IMR-90 (cell line): Measurements from ENCODE around the gene NOP9. TPM values are rescaled to one million over a fixed set of nuclear protein-coding genes. Genes with fewer than 3 reads are reported as not detected.

Experiments
- ATAC-seq: fragments of 200-7000 bp; cut with Tn5 transposase; 2 replicates; pipeline ENCODE4 v1.9.1; 2020; ENCODE audit warnings: low read depth, mild to moderate bottlenecking, moderate library complexity
- BruUV-seq: library from RNA; stranded (reverse); fragments of 400-500 nt; replicated peaks from 2 replicates; lab custom pipeline; 2021; lab: Mats Ljungman, UMichigan
- CTCF ChIA-PET: fragments of 300-600 bp; formaldehyde crosslinking; extraction: SDS; loops from one replicate; lab custom pipeline; 2021; ENCODE audit warnings: antibody characterized with exemption; lab: Yijun Ruan, JAX
- POLR2A ChIA-PET: fragments of 300-600 bp; sonication (Branson Sonifier 250); formaldehyde crosslinking; loops from one replicate; lab custom pipeline; 2022; ENCODE audit warnings: antibody characterized with exemption; ENCODE audit not compliant: unreplicated experiment; lab: Charles Lee
- DNase-seq: peaks from one replicate; pipeline ENCODE4 v3.0.0; 2013
- H2AFZ ChIP-seq: replicated peaks from 2 replicates; pipeline ENCODE3; 2013; ENCODE audit warnings: low read length, mild to moderate bottlenecking; ENCODE audit not compliant: poor library complexity
- H2AK5ac ChIP-seq: 2 replicates; pipeline ENCODE4 v1.6.1; 2013; ENCODE audit warnings: low read depth, low read length, inconsistent platforms
- H2AK9ac ChIP-seq: replicated peaks from 2 replicates; pipeline ENCODE3; 2013; ENCODE audit warnings: mild to moderate bottlenecking, low read depth, low read length, moderate library complexity; ENCODE audit not compliant: poor library complexity
- H2BK120ac ChIP-seq: 2 replicates; pipeline ENCODE4 v1.6.1; 2013; ENCODE audit warnings: low read depth, low read length, inconsistent platforms
- H2BK15ac ChIP-seq: 3 replicates; pipeline ENCODE4 v1.6.1; 2013; ENCODE audit warnings: low read depth, low read length, inconsistent platforms
- H2BK20ac ChIP-seq: 2 replicates; pipeline ENCODE4 v1.6.1; 2013; ENCODE audit warnings: low read depth, mild to moderate bottlenecking, inconsistent platforms, low read length, moderate library complexity
- H2BK5ac ChIP-seq: 2 replicates; pipeline ENCODE4 v1.6.1; 2013; ENCODE audit warnings: mild to moderate bottlenecking, low read depth, low read length, inconsistent platforms; ENCODE audit not compliant: poor library complexity, severe bottlenecking
- H3K14ac ChIP-seq: replicated peaks from 2 replicates; pipeline ENCODE4 v1.6.1; 2013; ENCODE audit warnings: low read depth, low read length, inconsistent platforms
- H3K18ac ChIP-seq: 2 replicates; pipeline ENCODE4 v1.6.1; 2013; ENCODE audit warnings: low read depth, low read length, control low read depth
- H3K23ac ChIP-seq: 2 replicates; pipeline ENCODE4 v1.6.1; 2013; ENCODE audit warnings: low read depth, low read length, inconsistent platforms
- H3K27ac ChIP-seq: 2 replicates; pipeline ENCODE4 v1.5.1; 2013; ENCODE audit warnings: mild to moderate bottlenecking, control low read depth, low read length; ENCODE audit not compliant: insufficient read depth
- H3K27me3 ChIP-seq: 2 replicates; pipeline ENCODE4 v1.6.1; 2013; ENCODE audit warnings: low read length; ENCODE audit not compliant: control insufficient read depth, insufficient read depth
- H3K36me3 ChIP-seq: 2 replicates; pipeline ENCODE4 v1.6.1; 2013; ENCODE audit warnings: low read length, mixed read lengths; ENCODE audit not compliant: control insufficient read depth, insufficient read depth
- H3K4ac ChIP-seq: 2 replicates; pipeline ENCODE4 v1.6.1; 2013; ENCODE audit warnings: low read depth, low read length, inconsistent platforms
- H3K4me1 ChIP-seq: 2 replicates; pipeline ENCODE4 v1.6.1; 2013; ENCODE audit warnings: low read length, mixed read lengths; ENCODE audit not compliant: control insufficient read depth, insufficient read depth
- H3K4me2 ChIP-seq: 2 replicates; pipeline ENCODE4 v1.6.1; 2013; ENCODE audit warnings: low read depth, mild to moderate bottlenecking, control low read depth, low read length, moderate library complexity
- H3K4me3 ChIP-seq: 2 replicates; pipeline ENCODE4 v1.5.1; 2013; ENCODE audit warnings: low read depth, mild to moderate bottlenecking, control low read depth, low read length, moderate library complexity; ENCODE audit not compliant: insufficient read depth
- H3K56ac ChIP-seq: 2 replicates; pipeline ENCODE4 v1.6.1; 2013; ENCODE audit warnings: low read length, inconsistent platforms; ENCODE audit not compliant: insufficient read depth; ENCODE audit errors: extremely low read depth
- H3K79me1 ChIP-seq, 2 experiments: 2 replicates each; pipeline ENCODE4 v1.6.1; 2013; ENCODE audit warnings: low read length in 2 of 2, inconsistent platforms in 1 of 2, low read depth in 1 of 2
- H3K9ac ChIP-seq: 2 replicates; pipeline ENCODE4 v1.6.1; 2013; ENCODE audit warnings: low read depth, low read length, control low read depth
- H3K9me1 ChIP-seq: 2 replicates; pipeline ENCODE4 v1.6.1; 2013; ENCODE audit warnings: low read length, inconsistent platforms; ENCODE audit not compliant: insufficient read depth
- H3K9me3 ChIP-seq: 2 replicates; pipeline ENCODE4 v1.6.1; 2013; ENCODE audit warnings: low read length; ENCODE audit not compliant: control insufficient read depth, insufficient read depth
- H4K20me1 ChIP-seq: 2 replicates; pipeline ENCODE4 v1.6.1; 2013; ENCODE audit warnings: low read length, inconsistent platforms; ENCODE audit not compliant: insufficient read depth
- H4K5ac ChIP-seq: 2 replicates; pipeline ENCODE4 v1.6.1; 2013; ENCODE audit warnings: mild to moderate bottlenecking, low read depth, low read length, control low read depth
- H4K8ac ChIP-seq, 2 experiments: 2 replicates each; pipeline ENCODE4 v1.6.1; 2013; ENCODE audit warnings: low read depth in 2 of 2, low read length in 2 of 2, control low read depth in 1 of 2, inconsistent platforms in 1 of 2
- H4K91ac ChIP-seq: 2 replicates; pipeline ENCODE4 v1.6.1; 2013; ENCODE audit warnings: low read depth, low read length, inconsistent platforms; ENCODE audit not compliant: insufficient read depth
- CEBPB ChIP-seq: IDR thresholded peaks from 2 replicates; pipeline ENCODE4 v1.6.1; 2012; ENCODE audit warnings: low read depth, low read length, improper control_type of control experiment
- CHD1 ChIP-seq: IDR thresholded peaks from 2 replicates; pipeline ENCODE4 v1.6.1; 2012; ENCODE audit warnings: low read depth, low read length, improper control_type of control experiment
- FOS ChIP-seq: fragments of 150-350 bp; IDR thresholded peaks from 2 replicates; pipeline ENCODE4 v1.6.1; 2016; ENCODE audit warnings: low read depth, low read length
- MAFK ChIP-seq: IDR thresholded peaks from 2 replicates; pipeline ENCODE4 v1.6.1; 2012; ENCODE audit warnings: low read depth, low read length, improper control_type of control experiment
- MXI1 ChIP-seq: IDR thresholded peaks from 2 replicates; pipeline ENCODE4 v1.6.1; 2012; ENCODE audit warnings: low read depth, mild to moderate bottlenecking, low read length, moderate library complexity, borderline replicate concordance
- NFE2L2 ChIP-seq: fragments of 150-350 bp; IDR thresholded peaks from 2 replicates; pipeline ENCODE4 v1.6.1; 2016; ENCODE audit warnings: low read depth, mild to moderate bottlenecking, low read length
- POLR2A ChIP-seq: IDR thresholded peaks from 2 replicates; pipeline ENCODE4 v1.6.1; 2012; ENCODE audit warnings: mild to moderate bottlenecking, low read depth, low read length
- RCOR1 ChIP-seq: IDR thresholded peaks from 2 replicates; pipeline ENCODE4 v1.6.1; 2012; ENCODE audit warnings: mild to moderate bottlenecking, low read length, improper control_type of control experiment; ENCODE audit not compliant: insufficient replicate concordance
- SMC3 ChIP-seq: fragments of 150-350 bp; IDR thresholded peaks from 2 replicates; pipeline ENCODE4 v1.6.1; 2016; ENCODE audit warnings: low read depth, mild to moderate bottlenecking, antibody characterized with exemption, low read length, moderate library complexity
- WGBS, 2 experiments: methylation state at CpG; one replicate each; pipeline versions ENCODE4 v1.1.5 to v1.1.7; 2013; ENCODE audit warnings: missing lambda C conversion rate in 2 of 2; ENCODE audit not compliant: insufficient read length in 1 of 2; ENCODE audit errors: extremely low coverage in 2 of 2; 5-methylcytosine and 5-hydroxymethylcytosine counted together
- dilution Hi-C: fragments of 300-500 bp; cut with HindIII; formaldehyde crosslinking; loops from one replicate; pipeline ENCODE4 v1.14.3; 2018; ENCODE audit warnings: low sequenced_read_pairs; ENCODE audit not compliant: unreplicated experiment
- in situ Hi-C: fragments of 300-500 bp; cut with MboI; formaldehyde crosslinking; loops from 3 replicates; pipeline ENCODE4 v1.14.3; 2019; ENCODE audit warnings: low sequenced_read_pairs, inconsistent platforms, mixed read lengths
- intact Hi-C: fragments of 100-400 bp; cut with micrococcal nuclease; formaldehyde crosslinking; loops from 2 replicates; pipeline ENCODE4 v1.10.0; 2022
- polyA plus RNA-seq, 3 experiments: library from polyadenylated mRNA; depleted of rRNA; stranded (reverse); fragments of >200 nt; gene quantifications; 2 replicates each; pipeline ENCODE4 v1.2.3, GENCODE V29; 2012; ENCODE audit warnings: low replicate concordance in 1 of 3
- total RNA-seq: library from RNA; depleted of rRNA; stranded (reverse); fragments of >200 nt; gene quantifications from 2 replicates; pipeline ENCODE4 v1.2.3, GENCODE V29; 2012
- TF ChIP-seq, protein P1 (sequence below): fragments of 150-350 bp; IDR thresholded peaks from 2 replicates; pipeline ENCODE4 v1.6.1; 2017; ENCODE audit warnings: mild to moderate bottlenecking, antibody characterized with exemption, low read length, low read depth
- TF ChIP-seq, protein P2 (sequence below): fragments of 150-350 bp; IDR thresholded peaks from 2 replicates; pipeline ENCODE4 v1.6.1; 2016; ENCODE audit warnings: low read depth, mild to moderate bottlenecking, low read length, moderate library complexity, borderline replicate concordance

NOP9 gene
- total and polyA plus RNA-seq, 2 of the 4 experiments (the other 2 are of a cell fraction), result 11.8 to 25.8 TPM

DNA sequence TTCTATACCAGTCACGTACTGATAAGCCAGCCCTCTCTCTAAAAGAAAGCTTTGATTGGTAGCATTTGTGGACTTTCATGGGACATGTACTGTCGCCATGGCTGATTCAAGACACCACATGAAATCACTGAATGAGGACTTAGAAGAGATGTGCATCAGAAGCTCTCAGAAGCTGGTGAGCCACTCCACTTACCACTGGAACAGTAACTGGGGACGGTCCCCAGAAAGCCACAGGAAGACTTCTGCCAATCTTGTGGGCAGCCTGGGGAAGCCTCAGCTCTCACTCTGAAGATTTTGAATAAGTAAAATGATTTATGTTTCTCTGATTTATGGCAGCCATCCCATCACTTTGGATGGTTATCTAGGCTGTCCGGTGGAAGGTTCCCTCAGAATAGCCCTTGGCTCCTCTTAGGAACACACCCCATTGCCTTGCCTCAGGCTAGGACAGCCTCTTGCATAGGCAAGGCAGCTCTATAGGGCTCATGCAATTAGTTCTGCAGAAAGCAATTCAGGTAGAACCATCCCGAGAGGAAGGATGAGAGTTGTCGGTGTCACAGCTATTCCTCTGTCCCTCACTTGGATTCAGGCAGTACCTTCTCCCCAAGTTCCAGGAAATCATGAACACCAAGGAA, 9.9 kb upstream of the NOP9 start:
- H2BK15ac ChIP-seq, result no peak overlapping the region
- no peak overlapping the region for H4K5ac ChIP-seq
- H2BK5ac ChIP-seq, result no peak overlapping the region
- in situ Hi-C loops (no loop called here), dilution Hi-C loops (no loop called here), intact Hi-C loops (loop anchor here (10.0 kb wide), 1 partner anchor 305 kb away; the partner anchor contains the start of gene DHRS4L2)
- no peak overlapping the region for H3K4ac ChIP-seq
- no peaks in the 10 kb centered on the region for H3K27me3 ChIP-seq
- no peak overlapping the region for H4K8ac ChIP-seq
- no peaks in the 10 kb centered on the region for H3K9me3 ChIP-seq
- H3K79me1 ChIP-seq, result no peaks in the 10 kb centered on the region; a peak in 1 of 4 replicates
- H2AK9ac ChIP-seq, result no peak overlapping the region
- no peaks in the 10 kb centered on the region; the same call in 1 of the 2 replicates for H4K20me1 ChIP-seq
- no peak overlapping the region for H3K4me3 ChIP-seq
- ATAC-seq (no peak), DNase-seq (no peak)
- H2BK120ac ChIP-seq, result no peak overlapping the region
- no peak overlapping the region for H3K18ac ChIP-seq
- no peak overlapping the region for H2BK20ac ChIP-seq
- no peak overlapping the region for H3K27ac ChIP-seq
- H4K91ac ChIP-seq, result no peak overlapping the region
- no peak overlapping the region for H3K14ac ChIP-seq
- H2AK5ac ChIP-seq, result no peak overlapping the region
- H3K4me1 ChIP-seq, result no peaks in the 10 kb centered on the region
- no peaks in the 10 kb centered on the region; the same call in 1 of the 2 replicates for H3K9me1 ChIP-seq
- ChIA-PET CTCF (interaction anchor here (1.3 kb wide), 1 partner anchor 47 kb away, joined by 4 read pairs; the partner anchor contains the start of gene TINF2), POLR2A (interaction anchor here (0.7 kb wide), 1 partner anchor 47 kb away, joined by 4 read pairs; the partner anchor contains the start of gene TINF2)
- no peak overlapping the region for H3K9ac ChIP-seq
- no peak overlapping the region for H3K23ac ChIP-seq
- BruUV-seq, result no TSS peak
- H3K36me3 ChIP-seq, result peaks cover 24% of the 10 kb centered on the region
- H2AFZ ChIP-seq, result no peak overlapping the region
- TF ChIP-seq, protein P1, sequence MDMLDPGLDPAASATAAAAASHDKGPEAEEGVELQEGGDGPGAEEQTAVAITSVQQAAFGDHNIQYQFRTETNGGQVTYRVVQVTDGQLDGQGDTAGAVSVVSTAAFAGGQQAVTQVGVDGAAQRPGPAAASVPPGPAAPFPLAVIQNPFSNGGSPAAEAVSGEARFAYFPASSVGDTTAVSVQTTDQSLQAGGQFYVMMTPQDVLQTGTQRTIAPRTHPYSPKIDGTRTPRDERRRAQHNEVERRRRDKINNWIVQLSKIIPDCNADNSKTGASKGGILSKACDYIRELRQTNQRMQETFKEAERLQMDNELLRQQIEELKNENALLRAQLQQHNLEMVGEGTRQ, result no peak
- TF ChIP-seq SMC3 (no peak), CEBPB (no peak), NFE2L2 (no peak), FOS (no peak), MAFK (no peak), CHD1 (no peak), POLR2A (no peak), RCOR1 (no peak), MXI1 (no peak)
- TF ChIP-seq, protein P2, sequence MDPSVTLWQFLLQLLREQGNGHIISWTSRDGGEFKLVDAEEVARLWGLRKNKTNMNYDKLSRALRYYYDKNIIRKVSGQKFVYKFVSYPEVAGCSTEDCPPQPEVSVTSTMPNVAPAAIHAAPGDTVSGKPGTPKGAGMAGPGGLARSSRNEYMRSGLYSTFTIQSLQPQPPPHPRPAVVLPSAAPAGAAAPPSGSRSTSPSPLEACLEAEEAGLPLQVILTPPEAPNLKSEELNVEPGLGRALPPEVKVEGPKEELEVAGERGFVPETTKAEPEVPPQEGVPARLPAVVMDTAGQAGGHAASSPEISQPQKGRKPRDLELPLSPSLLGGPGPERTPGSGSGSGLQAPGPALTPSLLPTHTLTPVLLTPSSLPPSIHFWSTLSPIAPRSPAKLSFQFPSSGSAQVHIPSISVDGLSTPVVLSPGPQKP, result no peak
- no peak overlapping the region for H3K56ac ChIP-seq
- WGBS, 2 experiments, result 0% methylated on average over 1 of the region's 6 CpGs; no CpG with 5 or more reads in 1 of the 2 experiments
- H3K4me2 ChIP-seq, result no peak overlapping the region
